Right lobe of liver (tissue), 4 donors: Measurements from ENCODE around the gene FLCN.

Experiments
- CTCF ChIP-seq, 4 donors: fragments of 200-600 bp in 3 of 4; fragments of 450-650 bp in 1 of 4; IDR thresholded peaks; one replicate each; pipeline versions ENCODE4 v1.5.1 to v1.8.0; 2016 to 2022; ENCODE audit warnings: antibody characterized with exemption in 4 of 4, mild to moderate bottlenecking in 2 of 4
- POLR2A ChIP-seq: fragments of 450-650 bp; IDR thresholded peaks from one replicate; pipeline ENCODE4 v1.6.1; 2017; ENCODE audit warnings: antibody characterized with exemption, mild to moderate bottlenecking
- donor health status: DM: no; HTN: no; CAD: no.
- donor health status: DM: no; HTN: no; CAD: no.
- donor health status: DM: no; HTN: yes; CAD: no.

DNA sequence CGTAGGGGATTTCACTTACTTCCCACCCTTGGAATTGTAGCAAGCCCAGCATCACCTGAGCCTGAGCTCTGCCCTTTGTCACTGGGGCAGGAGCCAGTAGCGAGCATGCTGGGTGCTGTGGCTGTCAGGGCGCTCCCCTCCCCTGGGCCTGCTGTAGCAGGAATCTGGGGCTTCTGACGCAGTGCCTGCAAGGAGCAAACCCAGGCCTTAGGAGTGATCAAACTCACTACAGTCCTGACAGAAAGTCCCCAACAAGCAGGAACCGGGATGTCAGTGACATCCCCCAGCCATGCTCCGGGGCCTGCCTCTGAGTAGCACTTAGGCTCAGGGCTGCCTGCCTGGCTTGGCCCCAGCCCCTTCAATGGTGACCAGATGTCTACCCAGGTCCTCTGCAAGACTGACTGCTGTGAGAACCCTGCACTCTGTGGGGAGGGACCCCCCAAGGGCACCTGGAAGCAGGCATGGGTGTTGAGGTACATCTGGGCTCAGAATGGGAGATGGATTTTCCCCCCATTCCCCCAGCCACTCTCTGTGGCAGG lies 54.3 kb downstream of the FLCN start:
- TF ChIP-seq CTCF (IDR thresholded peaks at IDR 0.05) = no peak
- no peak for TF ChIP-seq POLR2A
